Stromal cell of bone marrow (primary cell): ENCODE results near the gene ZDHHC22.
"Not testable (repeated sequence)": the region's sequence is repeated elsewhere in the genome, so short reads cannot be mapped to it uniquely, and the experiment has no call there.

Experiments
- DNase-seq: peaks from one replicate; pipeline ENCODE4 v3.0.0-alpha.2; 2012; ENCODE audit warnings: low read depth

Gene ZDHHC22

DNA sequence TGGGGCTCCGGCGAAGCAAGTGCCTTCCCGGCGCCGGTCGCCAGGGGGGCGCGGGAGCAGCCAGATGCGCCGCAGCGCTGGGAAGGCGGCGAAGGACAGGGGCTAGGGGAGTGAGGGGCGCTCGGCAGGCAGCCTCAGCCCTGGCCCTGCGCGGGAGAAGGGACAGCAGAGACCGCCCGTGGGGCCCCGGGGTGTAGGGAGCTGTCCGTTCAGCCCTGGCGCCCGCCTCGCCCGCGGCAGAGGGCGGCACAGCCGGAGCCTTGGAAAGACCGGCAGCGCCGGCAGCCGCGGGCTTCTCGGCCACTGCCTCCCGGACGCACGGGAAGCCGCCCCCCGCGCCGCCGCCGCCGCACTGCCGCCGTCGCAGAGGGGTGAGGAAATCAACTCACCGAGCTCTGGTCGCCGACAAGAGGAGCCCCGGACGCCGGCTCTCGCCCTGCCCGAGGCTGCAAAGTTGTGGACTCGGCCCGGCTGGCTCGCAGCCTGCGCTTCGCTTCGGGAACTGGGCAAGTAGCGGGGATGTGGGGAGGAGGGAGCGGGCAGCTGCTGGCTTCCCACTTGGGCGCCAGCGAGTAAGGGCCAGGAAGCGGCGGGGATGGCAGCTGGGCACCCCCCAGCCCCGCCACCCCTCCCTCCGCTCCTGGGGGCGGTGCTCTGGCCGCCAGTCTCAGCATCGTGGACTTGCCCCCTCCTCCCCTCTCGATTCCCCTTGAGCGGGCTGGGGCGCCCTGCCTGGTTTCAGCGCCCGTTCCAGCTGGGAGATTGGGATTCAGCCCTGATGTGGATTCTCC, at the start of gene ZDHHC22:
TSS of gene ZDHHC22 (minus strand) at position 578 of the 791 bp plus-strand sequence. CDS start 2,053 bp downstream, outside the sequence.
- no peak for DNase-seq

GRCh38 chr14:77190977-77191376, 49.4 kb upstream of the ZDHHC22 start:
- DNase-seq: no peak

DNA sequence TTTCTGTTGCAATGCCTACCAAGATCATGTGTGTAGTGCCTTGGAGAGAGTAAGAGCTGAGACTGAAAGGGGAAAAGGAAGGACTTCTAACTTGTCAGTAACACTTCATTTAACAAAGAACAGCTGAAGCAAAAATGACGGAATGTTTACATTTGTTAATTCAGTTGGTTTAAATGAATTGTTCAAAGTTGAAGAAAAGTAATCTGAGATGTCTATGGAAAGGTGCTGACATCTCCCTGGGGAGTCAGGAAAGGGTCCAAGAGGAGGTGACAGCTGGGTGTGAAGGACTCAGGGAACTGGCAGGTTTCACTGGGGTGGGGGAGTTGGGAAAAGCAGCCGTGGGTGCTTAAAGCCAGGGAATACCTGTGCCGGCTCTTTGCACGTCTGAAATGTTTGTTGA, 47.9 kb upstream of the ZDHHC22 start:
- DNase-seq: no peak

- no peak for DNase-seq
Observed at GRCh38 chr14:77187649-77188012, 46.0 kb upstream of the ZDHHC22 start.

GRCh38 chr14:77186911-77187648, 45.5 kb upstream of the ZDHHC22 start:
- no peak for DNase-seq

DNA sequence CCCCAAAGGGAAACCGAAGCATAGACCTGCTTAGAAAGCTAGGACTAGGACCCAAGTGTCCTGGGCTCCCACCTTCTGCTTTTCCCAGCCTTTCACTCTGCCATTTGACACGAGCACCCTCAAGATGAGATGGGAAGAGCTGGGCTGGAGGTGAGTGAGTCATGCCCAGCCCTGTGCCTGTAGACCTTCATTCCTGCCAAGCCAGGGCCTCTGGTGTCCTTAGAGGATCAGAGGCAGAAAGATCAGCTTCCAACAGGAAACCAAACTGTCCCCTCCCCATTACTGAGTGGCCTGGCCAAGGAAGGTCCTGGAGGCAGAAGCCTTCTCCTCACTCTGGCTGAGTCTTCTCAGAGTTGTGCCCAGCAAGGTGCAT, 43.5 kb upstream of the ZDHHC22 start:
- no peak for DNase-seq

GRCh38 chr14:77184396-77185092, 43.0 kb upstream of the ZDHHC22 start:
- DNase-seq: no peak

- no peak for DNase-seq
Observed at GRCh38 chr14:77183896-77184295, 42.3 kb upstream of the ZDHHC22 start.

DNA sequence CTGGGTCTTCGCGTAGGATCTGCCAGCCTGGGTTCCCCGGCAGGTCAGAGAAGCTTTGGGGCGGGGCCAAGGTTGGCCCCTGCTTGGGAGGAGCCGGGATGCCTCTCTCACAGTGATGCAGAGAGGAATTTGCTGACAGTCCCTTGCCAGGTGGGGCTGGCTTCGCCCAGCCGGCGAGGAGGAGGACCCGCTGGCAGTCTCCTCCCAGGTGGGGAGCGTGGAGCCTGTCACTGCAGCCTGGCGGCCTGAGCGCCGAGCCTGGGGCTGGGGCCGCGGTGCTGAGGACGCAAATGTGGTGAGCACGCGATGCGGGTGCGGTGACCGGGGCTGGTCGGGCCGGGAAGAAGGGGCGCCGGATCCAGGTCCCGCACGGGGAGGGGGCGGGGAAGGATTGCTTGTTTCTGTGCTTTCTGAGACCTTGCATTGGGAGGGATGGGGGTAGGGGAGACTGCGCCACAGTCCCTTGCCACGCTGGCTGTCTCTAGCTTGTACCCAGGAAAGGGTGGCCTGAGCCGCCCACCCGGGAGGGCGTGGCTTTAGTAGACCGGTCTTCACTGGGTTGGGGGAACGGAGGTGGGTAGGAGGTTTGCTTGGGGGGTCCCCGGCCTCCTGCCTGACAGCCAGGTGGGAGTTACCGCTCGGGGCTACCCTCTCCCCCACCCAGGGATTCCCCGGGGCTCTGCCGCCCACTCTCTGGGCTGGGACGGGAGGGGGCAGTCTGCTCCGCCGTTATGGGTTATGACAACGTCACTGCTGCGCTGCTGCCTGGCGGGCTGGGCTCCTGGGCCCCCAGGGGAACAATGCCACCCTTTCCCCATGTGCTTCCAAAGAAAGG, 40.2 kb upstream of the ZDHHC22 start, which contains the start of gene TMEM63C:
TSS of gene TMEM63C (plus strand) at position 196 of the 835 bp plus-strand sequence. CDS start 37,016 bp downstream, outside the sequence.
- DNase-seq: no peak

DNA sequence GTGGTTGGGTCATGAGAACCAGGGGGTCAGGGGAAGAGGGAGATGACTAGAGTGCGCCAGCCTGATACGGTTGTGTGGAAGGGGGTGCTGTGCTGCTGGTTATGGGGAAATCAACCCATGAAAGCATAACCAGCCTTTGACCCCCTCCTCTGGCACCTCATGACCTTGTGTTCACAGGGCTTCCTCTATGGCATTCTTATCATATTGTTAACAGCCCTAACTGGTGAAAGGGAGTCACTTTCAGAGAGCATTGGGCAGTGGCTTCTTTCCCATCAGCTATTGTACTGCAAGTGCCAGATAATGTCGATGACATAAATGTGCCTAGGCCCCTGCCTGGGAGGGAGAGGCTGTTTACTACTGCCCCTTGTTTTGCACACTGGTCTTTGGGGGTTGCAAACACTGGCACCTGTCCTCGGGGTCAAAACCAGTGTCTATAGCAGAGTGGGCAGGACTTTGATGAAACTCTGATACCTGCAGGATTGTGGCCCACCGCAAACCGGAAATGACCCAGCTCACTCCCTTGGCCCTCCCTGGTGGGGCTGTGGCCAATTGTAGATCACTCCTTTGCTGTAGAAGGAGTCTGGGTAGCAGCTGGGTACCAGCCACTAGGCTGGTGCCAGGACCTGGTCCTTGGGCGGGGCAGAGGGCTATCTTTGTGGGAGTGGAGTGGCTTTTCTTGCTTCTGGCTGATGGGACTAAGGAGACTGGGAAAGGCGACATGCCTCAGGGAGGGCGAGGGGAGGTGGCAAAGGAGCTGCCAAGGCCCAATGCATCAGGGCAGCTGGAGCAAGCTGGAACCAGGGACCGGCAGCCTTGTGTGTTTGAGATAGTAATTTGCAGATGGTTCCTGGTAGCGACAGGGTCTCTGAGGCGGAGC, 39.4 kb upstream of the ZDHHC22 start:
- DNase-seq: no peak

GRCh38 chr14:77178656-77179055, 37.1 kb upstream of the ZDHHC22 start:
- no peak for DNase-seq

- no peak for DNase-seq
Observed at GRCh38 chr14:77177702-77178101, 36.1 kb upstream of the ZDHHC22 start.

GRCh38 chr14:77175843-77176242, 34.3 kb upstream of the ZDHHC22 start:
- no peak for DNase-seq

- DNase-seq: not testable (repeated sequence)
Observed at GRCh38 chr14:77173911-77174617, 32.5 kb upstream of the ZDHHC22 start.

GRCh38 chr14:77172916-77173315, 31.3 kb upstream of the ZDHHC22 start:
- no peak for DNase-seq

DNA sequence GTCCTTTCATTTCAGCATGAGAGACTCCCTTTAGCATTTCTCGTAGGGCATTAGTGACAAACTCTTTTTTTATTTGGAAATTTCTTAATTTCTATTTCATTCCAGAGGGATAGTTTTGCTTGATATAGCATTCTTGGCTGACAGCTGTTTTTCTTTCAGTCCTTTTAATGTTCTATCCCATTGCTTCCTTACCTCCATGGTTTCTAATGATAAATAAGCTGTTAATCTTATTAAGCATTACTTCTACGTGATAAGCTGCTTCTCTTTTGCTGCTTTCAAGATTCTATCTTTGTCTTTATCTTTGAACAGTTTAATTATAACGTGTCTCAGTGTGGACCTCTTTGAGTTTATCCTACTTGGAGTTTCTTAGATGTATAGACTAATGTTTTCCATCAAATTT, 28.5 kb upstream of the ZDHHC22 start:
- no peak for DNase-seq

DNA sequence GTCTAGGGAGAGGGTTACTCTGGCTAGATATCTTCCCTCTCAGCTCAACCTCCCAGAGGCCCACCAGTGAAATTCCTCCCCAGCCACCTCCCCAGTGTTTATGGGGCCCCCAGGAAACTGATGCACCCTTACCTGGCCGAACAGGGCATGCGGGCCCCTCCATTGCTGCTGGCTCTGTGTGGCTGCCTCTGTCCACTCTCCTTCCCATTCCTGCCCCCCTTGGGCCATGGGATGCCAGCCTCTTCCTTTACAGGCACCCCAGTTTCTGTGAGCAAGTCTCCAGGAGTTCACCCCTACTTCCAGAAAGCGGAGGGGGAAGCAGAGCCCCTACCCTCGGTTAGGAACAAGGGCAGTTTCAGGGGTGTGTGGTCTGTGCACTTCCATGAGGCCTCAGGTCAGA, 19.4 kb upstream of the ZDHHC22 start:
- no peak for DNase-seq

DNA sequence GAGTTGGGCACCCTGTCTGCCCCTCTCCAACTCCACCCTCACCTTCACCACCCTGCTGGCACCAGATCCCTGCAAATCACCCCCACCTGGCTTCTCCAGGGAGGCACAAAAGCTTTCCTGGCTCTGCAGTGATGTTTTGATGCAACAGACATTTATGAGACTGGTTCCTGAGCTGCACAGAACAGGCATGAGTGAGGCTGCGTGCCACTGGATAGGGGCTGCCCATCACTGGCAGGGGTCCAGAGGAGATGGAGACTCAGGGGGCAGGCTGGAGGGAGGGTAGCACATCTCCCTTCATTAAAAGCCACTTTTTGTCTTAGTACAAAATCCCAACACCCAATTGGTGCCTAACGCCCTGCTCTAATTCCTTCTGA, 17.3 kb upstream of the ZDHHC22 start:
- no peak for DNase-seq

DNA sequence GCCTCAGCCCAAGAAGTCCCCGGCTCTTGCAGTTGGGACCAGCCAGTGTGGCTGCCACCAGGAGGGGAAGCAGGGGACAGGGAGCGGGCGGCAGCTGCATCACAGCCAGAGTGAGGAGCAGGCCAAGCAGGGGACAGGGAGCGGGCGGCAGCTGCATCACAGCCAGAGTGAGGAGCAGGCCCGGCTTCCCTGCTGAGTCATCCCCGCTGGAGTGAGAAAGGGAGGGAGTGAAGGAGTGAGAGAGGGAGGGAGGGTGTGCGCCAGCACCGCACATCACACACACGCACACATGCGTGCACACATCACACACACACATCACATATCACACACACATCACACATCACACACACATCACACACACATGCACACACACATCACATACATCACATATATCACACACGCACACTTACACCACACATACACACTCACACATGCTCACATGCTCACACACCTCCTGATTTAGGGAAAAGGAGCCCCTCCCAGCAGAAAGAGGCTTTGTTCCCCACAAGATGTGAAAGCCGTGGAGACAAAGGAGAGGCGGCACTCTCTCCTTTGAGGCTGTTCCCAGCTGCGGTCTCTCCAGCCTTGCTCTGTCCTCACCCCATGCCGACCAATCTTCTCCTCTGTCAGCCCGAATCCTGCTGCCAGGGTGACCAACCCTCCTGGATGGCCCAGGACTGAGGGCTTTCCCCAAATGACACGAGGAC, 16.7 kb upstream of the ZDHHC22 start:
- peak; percentile 50 for DNase-seq

DNA sequence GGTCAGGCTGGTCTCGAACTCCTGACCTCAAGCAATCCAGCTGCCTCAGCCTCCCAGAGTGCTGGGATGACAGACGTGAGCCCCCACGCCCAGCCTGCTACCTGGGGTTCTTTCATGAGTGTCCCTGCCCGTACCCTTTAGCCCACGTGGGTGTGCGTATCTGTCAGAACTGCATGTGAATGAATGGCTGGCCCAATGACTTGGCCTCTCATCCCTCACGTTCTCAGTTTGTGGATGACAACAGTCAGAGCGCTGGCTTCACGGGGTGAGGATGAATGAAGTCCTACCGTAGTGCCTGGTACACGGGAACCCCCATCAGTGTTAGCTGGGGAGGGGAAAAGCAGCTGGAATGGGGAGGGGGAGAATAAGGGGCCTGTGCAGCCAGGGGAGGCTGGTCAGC, 16.1 kb upstream of the ZDHHC22 start:
- no peak for DNase-seq
